ENCODE results near the gene ZNF254. TPM values are rescaled to one million over a fixed set of nuclear protein-coding genes. Genes with fewer than 3 reads are reported as not detected.
A peak's percentile ranks its signal among the peaks of the same experiment; 100 is the strongest.

The ZNF254 gene
- polyA plus RNA-seq, 2 of the 4 experiments (the other 2 are of a cell fraction), result 7.8 to 12.1 TPM

DNA sequence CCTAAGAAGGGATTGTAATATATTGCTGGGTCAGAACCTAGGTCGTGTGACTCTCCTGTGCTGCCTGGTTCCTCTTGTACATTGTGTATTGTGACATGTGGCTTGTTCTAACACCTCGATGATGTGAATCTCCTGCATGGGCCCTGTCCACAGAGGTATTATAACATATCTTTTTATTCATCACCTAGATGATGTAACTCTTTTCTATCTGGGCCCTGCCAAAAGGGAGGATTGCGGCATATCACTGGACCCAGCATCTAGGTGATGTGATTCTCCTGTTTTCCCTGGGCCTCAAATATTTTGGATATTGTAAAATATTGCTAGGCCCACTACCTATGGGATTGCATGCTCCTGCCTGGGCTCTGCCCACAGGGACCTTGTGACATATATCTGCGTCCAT lies 33.4 kb upstream of the ZNF254 start:
- Histone ChIP-seq H3K4me1 (peaks cover 23% of the 10 kb centered on the region), H3K4me3 (no peak overlapping the region), H3K9me3 (0 out of 3 replicates have a peak, but pooled peaks cover 3% of the 10 kb centered on the region), H3K27ac (peak overlapping the region in 1 of 2 experiments; percentile 54; a peak in 3 of 6 replicates), H3K4me2 (peak overlapping the region; percentile 51)
- CTCF ChIA-PET, result no interaction called here
- no peak for DNase-seq (ENCODE audit: low read depth in 1 of 2, low spot score in 1 of 2)
- no peak; a peak in 1 of 6 replicates for ATAC-seq
- TF ChIP-seq JUN (IDR thresholded peaks at IDR 0.05) (no peak), RFX5 (IDR thresholded peaks at IDR 0.05) (no peak), KDM1A (IDR thresholded peaks at IDR 0.05; ENCODE audit: low read depth) (no peak), NR3C1 (IDR thresholded peaks at IDR 0.05) (no peak), HOXB5 (CRISPR knock-in tag; IDR thresholded peaks at IDR 0.05) (no peak), CBX2 (IDR thresholded peaks at IDR 0.05; ENCODE audit: borderline replicate concordance, low read depth) (no peak), GATA3 (IDR thresholded peaks at IDR 0.05; ENCODE audit: borderline replicate concordance) (no peak), FOXS1 (CRISPR knock-in tag; IDR thresholded peaks at IDR 0.05) (no peak), RAD21 (conservative IDR thresholded peaks at IDR 0.05 in 1 of 2, IDR thresholded peaks at IDR 0.05 in 1 of 2) (no peak), ZFP36 (IDR thresholded peaks at IDR 0.05; ENCODE audit: borderline replicate concordance, partially characterized antibody) (no peak), EHMT2 (IDR thresholded peaks at IDR 0.05; ENCODE audit: low read depth) (no peak), SREBF2 (IDR thresholded peaks at IDR 0.05) (no peak), JUNB (IDR thresholded peaks at IDR 0.05) (no peak), CHD4 (IDR thresholded peaks at IDR 0.05; ENCODE audit: borderline replicate concordance) (no peak), MAZ (IDR thresholded peaks at IDR 0.05; ENCODE audit: borderline replicate concordance, low read depth, low read length) (no peak)
- TF ChIP-seq, protein P1, sequence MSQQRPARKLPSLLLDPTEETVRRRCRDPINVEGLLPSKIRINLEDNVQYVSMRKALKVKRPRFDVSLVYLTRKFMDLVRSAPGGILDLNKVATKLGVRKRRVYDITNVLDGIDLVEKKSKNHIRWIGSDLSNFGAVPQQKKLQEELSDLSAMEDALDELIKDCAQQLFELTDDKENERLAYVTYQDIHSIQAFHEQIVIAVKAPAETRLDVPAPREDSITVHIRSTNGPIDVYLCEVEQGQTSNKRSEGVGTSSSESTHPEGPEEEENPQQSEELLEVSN (IDR thresholded peaks at IDR 0.05; ENCODE audit: borderline replicate concordance, low read depth), result no peak
- TF ChIP-seq, protein P2, sequence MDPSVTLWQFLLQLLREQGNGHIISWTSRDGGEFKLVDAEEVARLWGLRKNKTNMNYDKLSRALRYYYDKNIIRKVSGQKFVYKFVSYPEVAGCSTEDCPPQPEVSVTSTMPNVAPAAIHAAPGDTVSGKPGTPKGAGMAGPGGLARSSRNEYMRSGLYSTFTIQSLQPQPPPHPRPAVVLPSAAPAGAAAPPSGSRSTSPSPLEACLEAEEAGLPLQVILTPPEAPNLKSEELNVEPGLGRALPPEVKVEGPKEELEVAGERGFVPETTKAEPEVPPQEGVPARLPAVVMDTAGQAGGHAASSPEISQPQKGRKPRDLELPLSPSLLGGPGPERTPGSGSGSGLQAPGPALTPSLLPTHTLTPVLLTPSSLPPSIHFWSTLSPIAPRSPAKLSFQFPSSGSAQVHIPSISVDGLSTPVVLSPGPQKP (IDR thresholded peaks at IDR 0.05; ENCODE audit: low read depth, low read length), result no peak
- TF ChIP-seq, protein P3, sequence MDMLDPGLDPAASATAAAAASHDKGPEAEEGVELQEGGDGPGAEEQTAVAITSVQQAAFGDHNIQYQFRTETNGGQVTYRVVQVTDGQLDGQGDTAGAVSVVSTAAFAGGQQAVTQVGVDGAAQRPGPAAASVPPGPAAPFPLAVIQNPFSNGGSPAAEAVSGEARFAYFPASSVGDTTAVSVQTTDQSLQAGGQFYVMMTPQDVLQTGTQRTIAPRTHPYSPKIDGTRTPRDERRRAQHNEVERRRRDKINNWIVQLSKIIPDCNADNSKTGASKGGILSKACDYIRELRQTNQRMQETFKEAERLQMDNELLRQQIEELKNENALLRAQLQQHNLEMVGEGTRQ (IDR thresholded peaks at IDR 0.05), result no peak
- TF ChIP-seq, protein P4, sequence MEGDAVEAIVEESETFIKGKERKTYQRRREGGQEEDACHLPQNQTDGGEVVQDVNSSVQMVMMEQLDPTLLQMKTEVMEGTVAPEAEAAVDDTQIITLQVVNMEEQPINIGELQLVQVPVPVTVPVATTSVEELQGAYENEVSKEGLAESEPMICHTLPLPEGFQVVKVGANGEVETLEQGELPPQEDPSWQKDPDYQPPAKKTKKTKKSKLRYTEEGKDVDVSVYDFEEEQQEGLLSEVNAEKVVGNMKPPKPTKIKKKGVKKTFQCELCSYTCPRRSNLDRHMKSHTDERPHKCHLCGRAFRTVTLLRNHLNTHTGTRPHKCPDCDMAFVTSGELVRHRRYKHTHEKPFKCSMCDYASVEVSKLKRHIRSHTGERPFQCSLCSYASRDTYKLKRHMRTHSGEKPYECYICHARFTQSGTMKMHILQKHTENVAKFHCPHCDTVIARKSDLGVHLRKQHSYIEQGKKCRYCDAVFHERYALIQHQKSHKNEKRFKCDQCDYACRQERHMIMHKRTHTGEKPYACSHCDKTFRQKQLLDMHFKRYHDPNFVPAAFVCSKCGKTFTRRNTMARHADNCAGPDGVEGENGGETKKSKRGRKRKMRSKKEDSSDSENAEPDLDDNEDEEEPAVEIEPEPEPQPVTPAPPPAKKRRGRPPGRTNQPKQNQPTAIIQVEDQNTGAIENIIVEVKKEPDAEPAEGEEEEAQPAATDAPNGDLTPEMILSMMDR (IDR thresholded peaks at IDR 0.05), result no peak
- 87% methylated on average over 4 of the region's 4 CpGs for WGBS (ENCODE audit: missing lambda C conversion rate)
- POLR2A ChIA-PET, result interaction anchor here (1.3 kb wide), 1 partner anchor 20 kb away, joined by 7 read pairs; no protein-coding TSS in a partner anchor
- FAIRE-seq, result no peak

DNA sequence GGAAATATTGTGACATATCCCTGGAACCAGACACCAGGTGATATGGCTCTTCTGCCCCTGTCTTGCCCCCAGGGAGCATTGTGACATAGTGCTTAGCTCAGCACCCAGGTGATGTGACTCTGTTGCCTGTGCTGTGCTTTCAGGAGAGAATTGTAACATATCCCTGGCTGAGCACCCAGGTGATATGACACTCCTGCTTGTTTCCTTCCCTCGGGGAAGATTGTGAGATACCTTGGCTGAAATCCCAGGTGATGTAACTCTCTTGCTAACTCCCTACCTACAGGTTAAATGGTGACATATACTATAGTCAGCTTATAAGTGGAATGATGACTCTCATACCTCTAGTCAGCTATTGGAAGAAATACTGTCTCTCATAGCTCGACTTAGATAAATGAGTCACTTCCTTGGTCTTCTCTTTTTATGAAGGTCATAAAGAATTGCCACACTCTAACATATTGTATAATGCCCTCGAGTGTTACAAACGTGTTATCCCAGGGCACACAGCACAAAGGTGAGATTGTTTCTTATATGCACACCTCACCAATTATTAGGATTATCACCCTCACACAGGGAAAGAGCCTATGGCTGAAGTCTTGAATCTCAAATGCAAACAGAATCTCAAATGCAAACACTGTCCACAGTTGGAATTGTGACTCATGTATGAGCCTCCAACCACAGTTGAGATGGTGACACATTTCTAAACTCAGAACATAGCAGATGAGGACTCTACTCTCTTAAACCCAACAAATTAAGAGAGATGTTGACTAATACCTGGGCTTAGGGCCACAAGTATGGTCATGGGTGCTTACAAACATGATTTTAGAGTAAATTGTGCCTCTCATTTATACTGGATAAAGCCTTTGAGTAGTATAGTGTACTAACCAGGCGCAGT lies 32.7 kb upstream of the ZNF254 start:
- FAIRE-seq, result no peak
- POLR2A ChIA-PET, result interaction anchor here (1.3 kb wide), 1 partner anchor 21 kb away, joined by 7 read pairs; no protein-coding TSS in a partner anchor

More for the DNA sequence above, 32.7 kb upstream of the ZNF254 start:
- DNase-seq (ENCODE audit: low read depth in 1 of 2, low spot score in 1 of 2) (peak; percentile 13 to 78), ATAC-seq (peak; percentile 92)
- 0 out of 3 replicates have a peak, but pooled peaks cover 3% of the 10 kb centered on the region for H3K9me3 ChIP-seq
- TF ChIP-seq FOSL2 (IDR thresholded peaks at IDR 0.05) (peak; percentile 37; the same call in 1 of the 2 replicates), FOSL2 (CRISPR knock-in tag; IDR thresholded peaks at IDR 0.05) (peak; percentile 76), MAFK (IDR thresholded peaks at IDR 0.05; ENCODE audit: partially characterized antibody) (peak; percentile 62), MAZ (IDR thresholded peaks at IDR 0.05; ENCODE audit: borderline replicate concordance, low read depth, low read length) (no peak), CEBPB (IDR thresholded peaks at IDR 0.05) (peak; percentile 12 to 43; a peak in 1 of 4 replicates), ESRRA (IDR thresholded peaks at IDR 0.05; ENCODE audit: borderline replicate concordance, low read length) (no peak), JUNB (IDR thresholded peaks at IDR 0.05) (peak; percentile 57)
- TF ChIP-seq, protein P5, sequence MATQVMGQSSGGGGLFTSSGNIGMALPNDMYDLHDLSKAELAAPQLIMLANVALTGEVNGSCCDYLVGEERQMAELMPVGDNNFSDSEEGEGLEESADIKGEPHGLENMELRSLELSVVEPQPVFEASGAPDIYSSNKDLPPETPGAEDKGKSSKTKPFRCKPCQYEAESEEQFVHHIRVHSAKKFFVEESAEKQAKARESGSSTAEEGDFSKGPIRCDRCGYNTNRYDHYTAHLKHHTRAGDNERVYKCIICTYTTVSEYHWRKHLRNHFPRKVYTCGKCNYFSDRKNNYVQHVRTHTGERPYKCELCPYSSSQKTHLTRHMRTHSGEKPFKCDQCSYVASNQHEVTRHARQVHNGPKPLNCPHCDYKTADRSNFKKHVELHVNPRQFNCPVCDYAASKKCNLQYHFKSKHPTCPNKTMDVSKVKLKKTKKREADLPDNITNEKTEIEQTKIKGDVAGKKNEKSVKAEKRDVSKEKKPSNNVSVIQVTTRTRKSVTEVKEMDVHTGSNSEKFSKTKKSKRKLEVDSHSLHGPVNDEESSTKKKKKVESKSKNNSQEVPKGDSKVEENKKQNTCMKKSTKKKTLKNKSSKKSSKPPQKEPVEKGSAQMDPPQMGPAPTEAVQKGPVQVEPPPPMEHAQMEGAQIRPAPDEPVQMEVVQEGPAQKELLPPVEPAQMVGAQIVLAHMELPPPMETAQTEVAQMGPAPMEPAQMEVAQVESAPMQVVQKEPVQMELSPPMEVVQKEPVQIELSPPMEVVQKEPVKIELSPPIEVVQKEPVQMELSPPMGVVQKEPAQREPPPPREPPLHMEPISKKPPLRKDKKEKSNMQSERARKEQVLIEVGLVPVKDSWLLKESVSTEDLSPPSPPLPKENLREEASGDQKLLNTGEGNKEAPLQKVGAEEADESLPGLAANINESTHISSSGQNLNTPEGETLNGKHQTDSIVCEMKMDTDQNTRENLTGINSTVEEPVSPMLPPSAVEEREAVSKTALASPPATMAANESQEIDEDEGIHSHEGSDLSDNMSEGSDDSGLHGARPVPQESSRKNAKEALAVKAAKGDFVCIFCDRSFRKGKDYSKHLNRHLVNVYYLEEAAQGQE (IDR thresholded peaks at IDR 0.05), result no peak
- peak overlapping the region in 1 of 2 experiments; percentile 54; a peak in 3 of 6 replicates for H3K27ac ChIP-seq
- H3K4me3 ChIP-seq, result no peak overlapping the region
- peaks cover 23% of the 10 kb centered on the region for H3K4me1 ChIP-seq
- H3K4me2 ChIP-seq, result peak overlapping the region; percentile 51
- CTCF ChIA-PET, result no interaction called here
- 22% methylated on average over 5 of the region's 5 CpGs for WGBS (ENCODE audit: missing lambda C conversion rate)
